HG02623 (cell line): ENCODE data around the gene WNT9A.

Source experiments
- ATAC-seq: cut with Tn5 transposase; IDR thresholded peaks from one replicate; pipeline ENCODE4 v1.9.1; 2021; ENCODE audit warnings: moderate library complexity; ENCODE audit not compliant: unreplicated experiment

The WNT9A gene

GRCh38 chr1:227942021-227942715 lies 5.6 kb downstream of the WNT9A start:
- ATAC-seq: no peak

- no peak for ATAC-seq
Observed at GRCh38 chr1:227941509-227942020, 6.2 kb downstream of the WNT9A start.

- no peak for ATAC-seq
Observed at GRCh38 chr1:227940791-227941241, 6.9 kb downstream of the WNT9A start.

GRCh38 chr1:227939791-227940771 lies 7.7 kb downstream of the WNT9A start:
- ATAC-seq: no peak

GRCh38 chr1:227938911-227939790 lies 8.6 kb downstream of the WNT9A start:
- no peak for ATAC-seq

- no peak for ATAC-seq
Observed at GRCh38 chr1:227938276-227938675, 9.5 kb downstream of the WNT9A start.

- no peak for ATAC-seq
Observed at GRCh38 chr1:227937838-227938145, 9.9 kb downstream of the WNT9A start.

- ATAC-seq: no peak
Observed at GRCh38 chr1:227937031-227937837, 10.5 kb downstream of the WNT9A start.

- ATAC-seq: no peak
Observed at GRCh38 chr1:227935826-227936225, 11.9 kb downstream of the WNT9A start.

- ATAC-seq: no peak
Observed at GRCh38 chr1:227934476-227935313, 13.0 kb downstream of the WNT9A start.

GRCh38 chr1:227929751-227930472 lies 17.8 kb downstream of the WNT9A start:
- no peak for ATAC-seq

GRCh38 chr1:227928811-227929375 lies 18.8 kb downstream of the WNT9A start:
- ATAC-seq: no peak

GRCh38 chr1:227927971-227928741 lies 19.6 kb downstream of the WNT9A start:
- no peak for ATAC-seq

GRCh38 chr1:227926896-227927885 lies 20.5 kb downstream of the WNT9A start:
- ATAC-seq: no peak

- ATAC-seq: no peak
Observed at GRCh38 chr1:227926216-227926791, 21.4 kb downstream of the WNT9A start.
